Left cardiac atrium (tissue), 4 donors: ENCODE data around the gene DSP. TPM values are rescaled to one million over a fixed set of nuclear protein-coding genes. Genes with fewer than 3 reads are reported as not detected.

Source experiments
- ATAC-seq, 2 donors: fragments of 200-7000 bp; cut with Tn5 transposase; one replicate each; pipeline ENCODE4 v1.9.1; 2020; ENCODE audit warnings: mild to moderate bottlenecking in 2 of 2, moderate library complexity in 2 of 2
- DNase-seq: peaks from one replicate; pipeline ENCODE4 v3.0.0-alpha.2; 2020
- intact Hi-C, 2 donors: fragments of 100-400 bp; cut with DNase I; formaldehyde crosslinking; loops; one replicate each; pipeline versions ENCODE4 v1.14.1 to v1.15.1; 2022 to 2023
- total RNA-seq, 2 donors: library from RNA; stranded (reverse); fragmentation: NEBNext Ultra II Directional; extraction: Animal tissue kit (Norgen Biotek cat#: 25700); gene quantifications; one replicate each; pipeline ENCODE4 v1.2.1, GENCODE V29; 2021
- donor health status: DM: no; HTN: yes; CAD: no.
- donor health status: DM: no; HTN: yes; CAD: no; lungs with severe emphysema.
- donor health status: DM: yes; HTN: yes; CAD: no.
- donor health status: Dilated cardiomyopathy.

DSP gene
- total RNA-seq, 2 donors from 2014 or later = 179 to 198 TPM

DNA sequence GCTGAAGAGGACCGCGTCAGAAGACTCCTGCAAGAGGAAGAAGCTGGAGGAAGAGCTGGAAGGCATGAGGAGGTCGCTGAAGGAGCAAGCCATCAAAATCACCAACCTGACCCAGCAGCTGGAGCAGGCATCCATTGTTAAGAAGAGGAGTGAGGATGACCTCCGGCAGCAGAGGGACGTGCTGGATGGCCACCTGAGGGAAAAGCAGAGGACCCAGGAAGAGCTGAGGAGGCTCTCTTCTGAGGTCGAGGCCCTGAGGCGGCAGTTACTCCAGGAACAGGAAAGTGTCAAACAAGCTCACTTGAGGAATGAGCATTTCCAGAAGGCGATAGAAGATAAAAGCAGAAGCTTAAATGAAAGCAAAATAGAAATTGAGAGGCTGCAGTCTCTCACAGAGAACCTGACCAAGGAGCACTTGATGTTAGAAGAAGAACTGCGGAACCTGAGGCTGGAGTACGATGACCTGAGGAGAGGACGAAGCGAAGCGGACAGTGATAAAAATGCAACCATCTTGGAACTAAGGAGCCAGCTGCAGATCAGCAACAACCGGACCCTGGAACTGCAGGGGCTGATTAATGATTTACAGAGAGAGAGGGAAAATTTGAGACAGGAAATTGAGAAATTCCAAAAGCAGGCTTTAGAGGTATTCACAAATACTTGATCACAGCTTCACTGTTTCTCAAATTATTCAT lies 39.6 kb downstream of the DSP start:
- ATAC-seq = no peak
- intact Hi-C loops = no loop called here
- DNase-seq = no peak

DNA sequence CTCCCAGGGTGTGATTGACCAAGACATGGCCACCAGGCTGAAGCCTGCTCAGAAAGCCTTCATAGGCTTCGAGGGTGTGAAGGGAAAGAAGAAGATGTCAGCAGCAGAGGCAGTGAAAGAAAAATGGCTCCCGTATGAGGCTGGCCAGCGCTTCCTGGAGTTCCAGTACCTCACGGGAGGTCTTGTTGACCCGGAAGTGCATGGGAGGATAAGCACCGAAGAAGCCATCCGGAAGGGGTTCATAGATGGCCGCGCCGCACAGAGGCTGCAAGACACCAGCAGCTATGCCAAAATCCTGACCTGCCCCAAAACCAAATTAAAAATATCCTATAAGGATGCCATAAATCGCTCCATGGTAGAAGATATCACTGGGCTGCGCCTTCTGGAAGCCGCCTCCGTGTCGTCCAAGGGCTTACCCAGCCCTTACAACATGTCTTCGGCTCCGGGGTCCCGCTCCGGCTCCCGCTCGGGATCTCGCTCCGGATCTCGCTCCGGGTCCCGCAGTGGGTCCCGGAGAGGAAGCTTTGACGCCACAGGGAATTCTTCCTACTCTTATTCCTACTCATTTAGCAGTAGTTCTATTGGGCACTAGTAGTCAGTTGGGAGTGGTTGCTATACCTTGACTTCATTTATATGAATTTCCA lies 43.9 kb downstream of the DSP start:
- intact Hi-C loops = no loop called here
- ATAC-seq = no peak
- DNase-seq = no peak

DNA sequence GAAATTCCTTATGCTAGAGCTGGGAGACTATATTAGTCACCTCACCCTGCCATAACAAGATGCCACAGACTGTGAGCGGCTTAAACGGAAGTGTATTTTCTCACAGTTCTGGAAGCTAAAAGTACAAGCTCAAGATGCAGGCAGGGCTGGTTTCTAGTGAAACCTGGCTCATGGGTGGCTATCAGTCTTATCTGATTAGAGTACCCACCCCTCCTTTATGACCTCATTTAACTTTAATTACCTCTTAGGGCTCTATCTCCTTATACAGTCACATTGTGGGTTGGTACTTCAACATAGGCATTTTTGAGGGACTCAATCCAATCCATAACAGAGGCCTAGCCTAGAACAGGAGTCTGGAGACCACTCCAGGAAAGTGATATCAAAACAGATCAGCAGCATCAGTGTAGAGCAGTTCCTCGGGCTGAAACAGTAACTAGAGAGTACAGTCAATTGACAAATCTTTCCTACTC lies 46.2 kb downstream of the DSP start:
- no peak for ATAC-seq
- intact Hi-C loops = no loop called here
- DNase-seq = no peak

DNA sequence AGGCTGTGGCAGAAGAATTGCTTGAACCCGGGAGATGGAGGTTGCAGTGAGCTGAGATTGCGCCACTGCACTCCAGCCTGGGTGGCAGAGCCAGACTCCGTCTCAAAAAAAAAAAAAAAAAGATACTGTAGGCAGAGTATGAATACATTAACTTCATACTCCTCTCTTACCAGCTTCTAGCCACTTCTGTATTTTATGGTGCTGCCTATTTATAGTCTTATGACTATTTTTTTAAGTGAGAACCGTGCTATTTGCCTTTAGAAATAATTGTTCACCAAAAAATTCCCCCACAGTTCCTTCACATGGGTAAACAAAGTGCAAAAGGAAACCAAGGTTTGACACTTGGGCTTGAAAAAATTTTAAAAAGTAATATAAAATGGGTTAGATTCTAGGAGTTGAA lies 47.0 kb downstream of the DSP start:
- DNase-seq (no peak), ATAC-seq (no peak)
- intact Hi-C loops = no loop called here

DNA sequence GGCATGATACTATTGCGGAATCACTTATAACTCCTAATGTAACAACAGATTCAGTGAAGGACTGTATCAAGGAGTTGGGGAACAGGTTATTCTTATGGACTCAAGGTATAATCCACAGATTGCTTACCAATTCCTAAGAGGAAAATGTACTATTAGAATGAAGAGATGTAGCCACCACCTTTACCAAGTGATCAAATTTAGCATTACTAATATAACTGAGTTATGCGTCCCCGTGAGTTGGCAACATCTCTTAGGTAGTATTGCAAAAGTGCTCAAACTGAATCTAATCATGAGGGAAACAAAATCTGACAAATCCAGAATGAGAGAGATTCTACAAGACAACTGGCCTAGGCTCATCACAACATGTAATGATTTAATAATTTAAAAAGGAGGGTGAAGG lies 47.8 kb downstream of the DSP start:
- DNase-seq = no peak
- no peak for ATAC-seq
- intact Hi-C loops = no loop called here

DNA sequence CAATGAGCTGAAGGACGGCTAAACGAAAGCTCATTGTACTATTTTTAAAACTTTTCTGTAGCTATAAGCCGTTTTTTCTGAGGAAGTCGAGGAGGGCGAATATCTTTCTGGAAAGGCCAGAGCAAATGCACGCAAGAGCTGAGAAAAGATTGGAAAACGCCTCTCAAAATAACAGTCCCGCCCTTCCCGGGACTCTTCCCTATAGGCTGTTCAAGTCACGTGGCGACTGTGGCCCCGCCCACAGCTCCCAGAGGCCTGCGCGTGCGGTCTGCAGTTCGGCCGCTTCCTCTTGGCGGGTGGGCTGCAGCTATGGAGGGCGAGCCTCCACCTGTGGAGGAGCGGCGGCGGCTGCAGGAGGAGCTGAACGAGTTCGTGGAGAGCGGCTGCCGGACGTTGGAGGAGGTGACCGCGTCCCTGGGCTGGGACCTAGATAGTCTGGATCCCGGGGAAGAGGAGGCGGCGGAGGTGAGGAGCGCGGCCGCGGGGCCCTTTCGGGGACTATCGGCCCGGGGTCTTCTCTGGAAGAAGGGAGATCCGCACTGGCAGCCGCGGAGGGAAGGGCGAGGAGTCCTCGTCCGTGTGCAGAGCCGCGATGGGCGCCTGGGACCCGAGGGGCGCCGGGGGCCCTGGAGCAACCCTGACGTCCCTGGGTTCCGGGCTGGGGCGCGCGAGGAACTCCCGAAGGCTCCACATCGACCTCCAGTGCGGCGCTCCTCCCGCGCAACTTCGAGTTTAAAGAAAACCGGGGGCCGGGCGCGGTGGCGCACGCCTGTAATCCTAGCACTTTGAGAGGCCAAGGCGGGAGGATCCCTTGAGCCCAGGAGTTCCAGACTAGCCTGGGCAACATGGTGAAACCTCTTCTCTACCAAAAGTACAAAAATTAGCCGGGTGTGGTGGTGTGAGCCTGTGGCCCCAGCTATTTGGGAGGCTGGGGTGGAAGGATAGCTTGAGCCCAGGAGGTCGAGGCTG lies 48.8 kb downstream of the DSP start, which contains the start of gene SNRNP48:
Gene SNRNP48, plus strand, starts transcription at position 250 of the 969 bp plus-strand sequence. Its CDS starts 60 bp downstream, at position 310.
- intact Hi-C loops = no loop called here
- DNase-seq (peak; percentile 98), ATAC-seq (peak; percentile 99 to 100)

DNA sequence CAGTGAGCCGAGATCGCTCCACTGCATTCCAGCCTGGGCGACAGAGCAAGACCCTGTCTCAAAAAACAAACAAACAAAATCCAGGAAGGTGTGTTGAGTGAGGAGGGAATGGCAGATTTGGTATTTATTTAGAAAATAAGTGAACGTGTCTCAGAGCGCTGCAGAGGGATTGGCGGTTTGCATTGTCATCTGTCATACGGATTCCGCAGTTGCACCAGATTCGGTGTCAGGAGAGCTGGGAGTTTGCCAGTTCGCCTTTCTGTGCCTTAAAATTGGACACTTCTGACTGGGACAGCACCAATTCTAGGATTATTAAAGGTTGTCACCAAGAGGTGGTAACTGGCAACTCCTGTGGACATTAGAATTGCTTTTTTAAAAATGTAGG lies 49.4 kb downstream of the DSP start:
- peak; percentile 42 for DNase-seq

DNA sequence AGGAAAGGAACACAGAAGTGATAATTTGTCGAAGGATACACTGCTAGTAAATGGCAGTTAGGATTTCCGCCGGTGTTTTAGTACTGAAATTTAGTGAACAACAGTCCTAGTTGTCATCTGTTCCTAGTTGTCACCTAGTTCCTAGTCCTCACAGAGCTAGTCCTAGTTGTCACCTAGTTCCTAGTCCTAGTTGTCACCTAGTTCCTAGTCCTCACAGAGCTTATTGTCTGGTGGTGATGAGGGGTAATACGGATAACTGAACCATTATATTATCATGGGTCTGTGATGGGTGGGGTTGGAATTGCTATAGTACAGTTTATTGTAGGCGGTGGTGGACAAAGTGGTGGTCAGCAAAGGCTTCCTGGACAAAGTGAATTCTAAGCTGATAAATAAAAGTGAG lies 50.3 kb downstream of the DSP start:
- intact Hi-C loops = no loop called here
- ATAC-seq (no peak), DNase-seq (no peak)

More for the DNA sequence above, 49.4 kb downstream of the DSP start:
- ATAC-seq = peak; percentile 5 to 21
- intact Hi-C loops = no loop called here

DNA sequence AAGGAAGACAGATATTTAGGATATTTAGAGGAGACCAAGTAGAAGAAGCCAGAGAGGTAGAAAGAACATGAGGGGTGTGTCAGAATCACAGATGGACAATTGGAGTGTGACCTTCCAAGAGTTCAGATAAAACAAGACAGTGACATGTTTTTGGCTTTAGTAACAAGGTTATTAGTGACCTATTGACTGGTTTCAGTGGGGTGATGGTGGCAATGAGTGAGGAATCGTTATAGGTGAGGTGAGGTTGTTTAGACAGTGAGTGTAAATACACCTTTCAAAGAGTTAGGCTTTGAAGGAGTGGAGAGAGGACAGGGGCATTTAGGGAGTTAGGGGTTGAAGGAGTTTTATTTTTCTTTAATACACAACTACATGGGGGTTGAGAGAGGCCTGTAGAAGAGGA lies 51.8 kb downstream of the DSP start:
- DNase-seq = no peak
- intact Hi-C loops = no loop called here
- ATAC-seq = no peak

DNA sequence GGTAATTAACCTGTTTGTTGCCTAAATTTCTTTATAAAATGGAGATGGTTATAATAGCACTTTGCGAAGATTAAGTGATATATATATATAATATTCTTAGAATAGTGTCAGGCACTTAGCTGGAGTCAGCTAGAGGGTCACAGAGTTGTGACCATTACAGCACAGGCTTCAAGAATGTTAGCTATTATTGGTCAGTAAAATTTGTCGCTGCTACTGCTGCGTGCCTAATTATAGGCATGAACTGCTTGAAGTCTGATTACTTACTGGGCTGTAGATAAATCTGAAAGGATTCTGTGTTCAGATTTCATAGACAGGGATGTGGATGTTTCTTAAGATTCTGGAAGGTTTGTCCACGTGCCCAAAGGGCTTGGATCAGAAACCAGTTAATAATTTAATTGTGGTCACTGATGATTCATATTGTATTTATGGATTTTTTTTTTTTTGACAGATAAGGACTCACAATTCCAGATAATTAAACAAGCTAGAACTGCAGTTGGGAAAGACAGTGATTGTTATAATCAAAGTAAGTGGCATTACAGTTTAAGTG lies 53.2 kb downstream of the DSP start:
- peak in 1 of 2 donors; percentile 25 for ATAC-seq
- intact Hi-C loops = no loop called here

DNA sequence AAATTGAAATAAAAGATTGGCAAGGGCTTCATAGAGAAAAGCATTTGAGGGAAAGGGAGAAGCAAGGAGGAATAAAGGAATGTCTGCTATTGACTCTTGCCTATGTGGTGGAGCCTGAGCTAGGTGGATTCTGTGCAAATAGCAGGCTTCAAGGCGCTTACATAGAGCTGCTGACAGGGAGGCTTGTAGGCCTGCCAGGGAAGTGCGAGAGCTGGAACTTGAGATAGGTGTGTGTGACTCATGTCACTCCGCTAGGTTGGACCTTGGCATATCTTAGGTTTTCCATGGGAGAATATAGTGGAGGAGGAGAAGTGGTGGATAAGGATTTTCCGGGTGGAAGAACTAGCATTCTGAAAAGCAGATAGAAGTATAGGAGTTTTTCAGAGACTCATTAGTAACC lies 62.5 kb downstream of the DSP start:
- ATAC-seq = peak; percentile 89 to 97
- intact Hi-C loops = no loop called here
- peak; percentile 64 for DNase-seq

More for the DNA sequence above, 53.2 kb downstream of the DSP start:
- no peak for DNase-seq

DNA sequence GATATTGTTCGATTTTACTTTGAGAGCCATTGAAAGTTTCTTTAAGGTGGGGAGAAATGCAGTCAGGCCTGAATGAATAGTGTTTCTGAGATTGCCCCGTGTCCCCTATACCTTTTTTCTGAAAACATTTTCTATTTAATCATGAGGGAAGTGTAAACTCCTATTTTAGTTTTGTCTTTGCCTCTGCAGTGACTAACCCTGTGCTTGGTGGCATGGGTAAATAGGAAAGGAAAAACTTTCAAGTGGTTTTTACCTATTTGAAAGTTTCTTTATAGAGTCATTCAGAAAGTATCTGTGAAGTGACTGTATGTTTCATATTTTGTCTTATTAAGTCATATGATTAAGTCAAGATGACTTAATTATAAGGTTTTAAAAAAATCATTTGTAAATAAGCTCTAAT lies 63.0 kb downstream of the DSP start:
- intact Hi-C loops = no loop called here
- no peak for DNase-seq
- no peak for ATAC-seq

DNA sequence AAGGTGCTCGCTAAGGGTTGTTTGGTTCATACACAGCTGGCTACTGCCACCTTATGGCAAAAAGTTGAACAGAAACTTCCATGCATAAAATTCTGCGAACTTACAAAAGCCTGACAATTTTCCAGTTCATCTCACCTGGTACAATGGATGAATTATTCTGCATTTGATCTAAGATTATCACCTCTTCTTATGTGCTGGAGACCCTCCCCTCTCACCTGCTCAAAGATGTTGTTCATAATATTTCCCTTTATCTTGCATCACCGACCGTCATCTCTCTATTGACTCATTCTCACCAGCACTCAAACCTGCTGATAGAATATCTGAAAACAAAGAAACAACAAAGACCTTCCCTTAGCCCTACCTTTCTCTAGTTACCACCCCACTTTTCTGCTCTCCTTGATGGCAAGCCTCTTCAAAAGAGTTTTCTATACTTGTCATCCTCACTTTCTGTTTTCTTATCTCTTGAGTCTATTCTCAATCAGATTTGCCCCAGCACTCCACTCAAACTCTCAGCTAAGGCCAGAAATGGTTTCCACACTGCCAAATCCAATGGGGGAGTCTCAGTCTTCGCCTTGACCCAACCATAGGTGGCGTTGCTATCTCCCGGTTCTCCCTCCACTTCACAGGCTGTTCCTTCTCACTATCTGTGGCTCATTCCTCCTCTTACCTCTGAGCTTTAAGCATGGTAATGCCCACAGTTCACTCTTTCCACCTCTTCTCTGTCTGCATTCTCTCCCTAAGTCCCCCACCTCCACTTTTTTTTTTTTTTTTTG lies 74.3 kb downstream of the DSP start:
- ATAC-seq (peak; percentile 59 to 64), DNase-seq (no peak)
- intact Hi-C loops = loop anchor here in 1 of 2 donors (10.0 kb wide), 1 partner anchor 341 kb away; no protein-coding TSS in a partner anchor

DNA sequence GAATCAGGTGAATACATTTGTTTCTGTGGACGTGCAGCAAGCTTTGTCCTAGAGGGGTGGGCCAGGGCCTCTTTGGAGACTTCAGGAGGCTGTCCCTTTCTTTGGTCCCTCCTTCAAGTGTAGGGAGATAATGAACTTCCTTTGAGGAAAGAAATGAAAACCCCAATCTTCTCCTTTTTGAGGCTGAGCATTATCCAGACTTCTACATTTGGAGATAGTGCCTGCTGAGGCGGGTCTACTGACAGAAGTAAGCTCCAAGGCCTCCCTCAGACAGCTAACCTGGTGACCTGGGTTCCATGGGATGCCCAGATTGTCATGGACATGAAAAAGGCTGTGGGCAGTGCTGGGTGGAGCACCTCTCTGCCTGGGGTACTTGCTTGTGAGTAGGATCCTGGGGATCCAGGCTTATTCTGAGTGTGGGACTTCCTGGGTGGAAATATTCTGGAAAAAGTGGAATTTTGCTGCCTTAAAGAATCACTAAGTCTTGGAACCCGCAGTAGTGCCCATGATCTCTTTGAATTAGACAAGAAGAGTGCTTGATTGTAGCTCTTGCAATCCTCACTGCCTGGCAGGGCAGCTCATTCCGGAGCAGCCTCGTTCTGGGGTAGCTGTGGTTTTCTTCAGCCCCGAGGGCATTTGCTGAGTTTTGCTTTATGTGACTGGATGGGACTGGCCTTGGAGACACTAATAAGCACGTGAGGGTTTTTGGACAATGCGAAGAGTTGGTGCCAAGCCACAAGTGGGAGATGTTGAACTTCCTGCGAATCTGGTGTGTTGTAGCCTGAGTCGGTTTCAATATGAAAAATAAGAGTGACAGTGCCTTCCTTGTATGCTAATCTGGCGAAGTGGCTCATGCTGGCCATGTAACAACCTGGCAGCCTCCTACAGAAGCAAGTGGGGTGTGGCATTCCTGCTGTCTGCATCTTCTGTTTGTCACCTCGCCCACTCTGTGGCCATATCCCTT lies 76.6 kb downstream of the DSP start:
- no peak for DNase-seq
- peak; percentile 40 to 64 for ATAC-seq
- intact Hi-C loops = loop anchor here in 1 of 2 donors (10.0 kb wide), 1 partner anchor 343 kb away; no protein-coding TSS in a partner anchor

DNA sequence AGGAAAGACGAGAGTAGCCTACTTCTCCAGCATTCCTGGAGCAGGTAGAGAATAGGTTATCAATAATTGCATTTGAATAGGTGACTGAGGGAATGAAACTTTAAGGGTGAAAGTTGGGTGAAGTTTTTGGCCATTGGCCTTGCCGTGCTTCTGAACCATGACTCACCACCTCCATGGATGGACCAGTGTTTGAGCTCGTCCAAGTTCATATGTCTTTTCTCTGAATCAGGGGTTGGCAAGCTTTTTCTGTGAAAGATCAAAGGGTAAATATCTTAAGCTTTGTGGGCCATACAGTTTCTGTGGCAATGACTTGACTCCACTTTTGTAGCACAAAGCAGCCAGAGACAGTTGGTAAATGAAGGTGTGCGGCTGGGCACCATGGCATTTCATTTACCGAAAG lies 80.3 kb downstream of the DSP start:
- no peak for DNase-seq
- ATAC-seq = no peak
- intact Hi-C loops = no loop called here

DNA sequence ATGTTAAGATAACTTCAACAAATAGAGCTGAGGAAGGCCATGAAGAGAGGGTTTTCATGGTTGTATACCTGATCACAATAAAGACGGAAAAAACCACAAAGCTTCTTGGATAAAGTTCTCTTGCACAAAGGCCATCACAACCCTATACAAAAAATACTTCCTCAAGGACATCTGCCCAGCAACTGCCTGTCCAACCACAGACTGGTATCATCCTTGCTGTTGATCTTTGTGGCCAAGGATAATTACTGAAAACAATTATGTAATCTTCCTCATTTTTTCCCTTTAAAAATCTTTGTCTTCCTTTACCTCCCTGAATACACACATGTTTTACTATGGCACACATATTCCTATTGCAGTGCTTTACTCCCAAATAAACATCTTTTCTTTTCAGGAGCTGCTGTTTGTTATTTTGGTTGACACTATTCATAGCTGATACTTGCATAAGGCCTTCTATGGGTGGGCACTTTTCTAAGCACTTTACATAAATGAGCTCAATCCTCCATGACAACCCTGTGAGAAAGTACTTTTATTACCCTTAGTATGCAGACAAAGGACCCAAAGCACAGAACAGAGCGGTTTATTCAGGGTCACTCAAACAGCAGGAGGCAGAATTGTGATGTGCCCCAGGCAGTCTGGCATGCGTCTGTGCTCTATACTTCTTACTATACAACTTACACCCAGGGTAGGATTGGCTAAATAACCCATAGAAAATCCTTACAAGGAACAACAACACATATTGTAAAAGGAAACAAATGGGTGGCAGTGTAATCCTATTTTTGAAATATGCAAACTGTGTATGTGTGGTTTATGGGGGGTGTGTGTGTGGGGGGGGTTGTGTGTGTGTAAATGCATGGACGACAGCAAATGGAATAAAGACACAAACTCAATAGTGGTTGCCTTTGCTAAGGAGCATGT lies 83.6 kb downstream of the DSP start:
- intact Hi-C loops = no loop called here
- DNase-seq (no peak), ATAC-seq (no peak)
